ENCODE measurements around the gene PIK3R3.

DNA sequence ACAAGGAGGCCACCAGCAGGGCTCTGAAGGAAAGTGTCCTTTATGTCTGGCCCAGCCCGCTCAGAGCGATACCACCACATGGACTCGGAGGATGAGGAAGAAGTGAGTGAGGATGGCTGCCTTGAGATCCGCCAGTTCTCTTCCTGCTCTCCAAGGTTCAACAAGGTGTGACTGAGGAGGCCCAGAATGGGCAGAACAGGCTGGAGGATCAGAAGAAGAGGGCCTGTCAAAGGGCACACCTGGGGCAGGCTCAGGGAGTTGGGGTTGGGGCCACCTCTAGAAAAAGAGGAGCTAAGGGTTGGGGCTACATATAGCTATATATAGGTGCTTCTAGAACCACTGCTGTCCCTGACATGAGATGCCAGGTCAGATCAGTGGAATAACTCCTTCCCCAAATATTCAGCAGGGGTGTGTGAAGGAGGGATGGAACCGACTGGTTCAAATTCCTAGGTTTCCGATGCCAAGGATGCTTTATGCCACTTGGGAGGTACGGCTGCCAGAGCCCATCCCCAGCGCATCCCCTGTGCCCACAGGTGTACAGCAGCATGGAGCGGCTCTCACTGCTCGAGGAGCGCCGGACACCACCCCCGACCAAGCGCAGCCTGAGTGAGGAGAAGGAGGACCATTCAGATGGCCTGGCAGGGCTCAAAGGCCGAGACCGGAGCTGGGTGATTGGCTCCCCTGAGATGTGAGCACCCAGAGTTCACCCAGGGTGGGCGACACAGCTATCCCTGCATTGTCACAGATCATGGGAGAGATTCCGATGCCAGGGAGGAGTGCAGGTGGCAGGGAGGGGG lies 102.2 kb downstream of the PIK3R3 start:
- TF ChIP-seq SP1 (CRISPR knock-in tag; IDR thresholded peaks at IDR 0.05) (no peak), SMARCE1 (IDR thresholded peaks at IDR 0.05) (no peak), ZBTB1 (CRISPR knock-in tag; IDR thresholded peaks at IDR 0.05; ENCODE audit: borderline replicate concordance, low read depth) (no peak), SETDB1 (IDR thresholded peaks at IDR 0.05; ENCODE audit: low read length) (no peak), KAT8 (IDR thresholded peaks at IDR 0.05; ENCODE audit: low read depth) (no peak), PTBP1 (IDR thresholded peaks at IDR 0.05; ENCODE audit: low read depth, low read length) (no peak), POLR2A (conservative IDR thresholded peaks at IDR 0.05) (no peak), SIN3A (IDR thresholded peaks at IDR 0.05; ENCODE audit: borderline replicate concordance in 2 of 2, control insufficient read depth in 1 of 2, low read depth in 2 of 2, low read length in 2 of 2) (no peak)
- TF ChIP-seq, protein P1, sequence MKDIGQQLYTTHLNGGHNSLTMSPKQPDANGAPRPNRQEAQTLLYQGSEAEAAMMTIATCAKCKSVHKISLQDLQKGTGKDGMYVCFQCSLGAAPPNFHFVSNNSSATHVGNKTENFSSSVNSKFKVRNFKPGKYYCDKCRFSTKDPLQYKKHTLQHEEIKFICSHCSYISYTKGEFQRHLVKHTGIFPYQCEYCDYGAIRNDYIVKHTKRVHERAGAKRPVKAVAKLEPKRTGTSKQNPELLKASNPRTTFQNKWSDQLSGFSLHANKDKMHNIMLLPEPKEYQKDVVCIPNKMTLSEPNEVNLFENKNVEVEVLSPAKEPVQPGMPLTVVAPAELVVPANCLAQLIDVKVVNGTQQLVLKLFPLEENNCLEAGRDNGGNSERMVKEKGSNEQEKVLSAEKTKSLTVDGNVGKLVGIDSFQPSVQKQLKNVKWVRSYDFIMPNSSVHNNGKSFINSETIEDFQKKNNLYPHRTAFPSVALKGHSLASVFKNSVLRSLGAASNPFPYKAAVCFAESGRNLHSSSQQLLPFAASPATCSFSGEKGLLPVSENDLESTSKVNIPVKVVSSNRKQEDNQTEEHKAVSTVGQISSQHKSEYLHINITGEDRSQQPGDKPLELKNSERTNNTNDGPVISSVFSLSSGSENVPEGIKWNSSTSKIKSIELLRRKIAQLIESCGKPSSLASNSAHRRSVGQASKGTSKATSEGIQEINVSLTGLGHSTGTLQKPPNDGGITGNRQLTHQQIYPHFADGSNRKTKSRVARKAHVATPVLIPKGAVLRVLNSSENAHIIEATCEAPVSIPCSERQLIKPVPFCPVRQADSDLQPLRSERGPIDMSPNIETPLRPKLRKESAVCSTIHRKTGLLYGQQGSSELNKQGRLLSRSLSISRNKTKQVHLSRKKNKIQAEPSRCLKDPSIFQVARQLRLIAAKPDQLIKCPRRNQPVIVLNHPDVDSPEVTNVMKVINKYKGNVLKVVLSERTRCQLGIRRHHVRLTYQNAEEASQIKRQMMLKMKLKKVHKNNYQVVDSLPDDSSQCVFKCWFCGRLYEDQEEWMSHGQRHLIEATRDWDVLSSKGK (CRISPR knock-in tag; IDR thresholded peaks at IDR 0.05) = no peak
- TF ChIP-seq, protein P2, sequence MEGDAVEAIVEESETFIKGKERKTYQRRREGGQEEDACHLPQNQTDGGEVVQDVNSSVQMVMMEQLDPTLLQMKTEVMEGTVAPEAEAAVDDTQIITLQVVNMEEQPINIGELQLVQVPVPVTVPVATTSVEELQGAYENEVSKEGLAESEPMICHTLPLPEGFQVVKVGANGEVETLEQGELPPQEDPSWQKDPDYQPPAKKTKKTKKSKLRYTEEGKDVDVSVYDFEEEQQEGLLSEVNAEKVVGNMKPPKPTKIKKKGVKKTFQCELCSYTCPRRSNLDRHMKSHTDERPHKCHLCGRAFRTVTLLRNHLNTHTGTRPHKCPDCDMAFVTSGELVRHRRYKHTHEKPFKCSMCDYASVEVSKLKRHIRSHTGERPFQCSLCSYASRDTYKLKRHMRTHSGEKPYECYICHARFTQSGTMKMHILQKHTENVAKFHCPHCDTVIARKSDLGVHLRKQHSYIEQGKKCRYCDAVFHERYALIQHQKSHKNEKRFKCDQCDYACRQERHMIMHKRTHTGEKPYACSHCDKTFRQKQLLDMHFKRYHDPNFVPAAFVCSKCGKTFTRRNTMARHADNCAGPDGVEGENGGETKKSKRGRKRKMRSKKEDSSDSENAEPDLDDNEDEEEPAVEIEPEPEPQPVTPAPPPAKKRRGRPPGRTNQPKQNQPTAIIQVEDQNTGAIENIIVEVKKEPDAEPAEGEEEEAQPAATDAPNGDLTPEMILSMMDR (IDR thresholded peaks at IDR 0.05 in 2 of 3, conservative IDR thresholded peaks at IDR 0.05 in 1 of 3; ENCODE audit: insufficient read depth in 2 of 3, low read depth in 1 of 3, low read length in 3 of 3) = no peak

All from K562 (cell line).